LNCaP clone FGC (cell line): Measurements from ENCODE around the gene TXNDC2.

Experiments
- DNase-seq: peaks from one replicate; pipeline ENCODE4 v3.0.0-alpha.2; 2011; ENCODE audit warnings: low read depth
- H3K4me3 ChIP-seq: 2 replicates; pipeline ENCODE4 v1.5.1; 2011; ENCODE audit warnings: mild to moderate bottlenecking, low read depth, low read length, control low read depth
- CTCF ChIP-seq: IDR thresholded peaks from 2 replicates; pipeline ENCODE4 v1.5.1; 2012; ENCODE audit warnings: mild to moderate bottlenecking; ENCODE audit not compliant: control insufficient read depth, insufficient read depth; ENCODE audit errors: extremely low read depth

TXNDC2 gene

GRCh38 chr18:9925795-9926194, 40.0 kb downstream of the TXNDC2 start:
- DNase-seq: no peak
- TF ChIP-seq CTCF: no peak

DNA sequence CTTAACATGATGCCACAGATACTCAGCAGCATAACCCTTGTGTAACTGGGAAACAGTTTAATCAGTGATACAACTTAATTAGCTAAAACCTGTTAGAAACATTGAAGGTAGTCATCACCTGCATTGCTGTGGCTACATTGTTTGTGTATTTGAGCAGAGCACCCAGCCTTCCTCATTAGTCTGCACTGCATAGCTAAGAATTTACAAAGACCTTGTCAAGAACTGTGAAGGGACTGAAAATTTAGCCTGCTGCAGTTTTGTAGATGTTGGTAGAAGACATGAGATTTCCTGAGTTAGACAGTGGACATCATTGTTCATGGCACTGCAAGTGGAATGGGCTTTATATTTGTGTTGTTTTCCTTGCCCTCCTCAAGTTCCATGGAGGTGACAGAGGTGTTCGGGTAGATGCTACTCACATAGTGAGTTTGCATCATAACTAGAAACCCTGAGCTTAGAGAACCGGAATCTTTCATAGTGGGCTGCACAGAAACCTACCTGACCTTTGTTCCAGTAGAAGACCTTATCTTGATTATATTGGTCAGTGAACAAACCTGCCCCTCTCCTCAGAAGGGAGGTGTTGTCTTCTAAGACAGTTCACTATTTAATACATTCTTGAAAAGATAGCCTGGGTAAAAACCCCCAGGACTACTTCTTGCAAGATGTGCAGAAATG, 40.6 kb downstream of the TXNDC2 start:
- no peak for TF ChIP-seq CTCF
- H3K4me3 ChIP-seq: no peak overlapping the region
- no peak for DNase-seq

More at GRCh38 chr18:9925795-9926194, 40.0 kb downstream of the TXNDC2 start:
- H3K4me3 ChIP-seq: no peak overlapping the region

DNA sequence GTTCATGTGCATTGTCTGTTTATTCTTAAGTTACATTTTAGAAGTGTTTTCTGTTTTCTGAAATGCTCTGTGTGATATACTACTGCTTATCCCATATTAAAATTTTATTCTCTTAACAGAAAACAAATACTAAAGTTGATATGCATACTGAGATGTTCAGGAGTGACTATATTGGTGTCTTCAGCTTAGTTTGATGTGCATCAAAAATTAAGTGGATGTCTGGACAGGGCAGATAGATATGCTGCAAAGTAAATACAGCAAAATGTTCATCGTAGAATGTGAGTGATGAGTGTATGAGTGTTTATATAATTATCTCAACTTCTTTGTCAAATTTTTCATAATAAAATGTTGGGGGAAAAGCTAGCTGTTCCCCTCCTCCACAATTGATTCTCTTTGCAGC, 41.2 kb downstream of the TXNDC2 start:
- TF ChIP-seq CTCF: no peak
- H3K4me3 ChIP-seq: no peak overlapping the region
- DNase-seq: no peak

GRCh38 chr18:9927392-9928063, 41.8 kb downstream of the TXNDC2 start:
- no peak for DNase-seq
- no peak for TF ChIP-seq CTCF

DNA sequence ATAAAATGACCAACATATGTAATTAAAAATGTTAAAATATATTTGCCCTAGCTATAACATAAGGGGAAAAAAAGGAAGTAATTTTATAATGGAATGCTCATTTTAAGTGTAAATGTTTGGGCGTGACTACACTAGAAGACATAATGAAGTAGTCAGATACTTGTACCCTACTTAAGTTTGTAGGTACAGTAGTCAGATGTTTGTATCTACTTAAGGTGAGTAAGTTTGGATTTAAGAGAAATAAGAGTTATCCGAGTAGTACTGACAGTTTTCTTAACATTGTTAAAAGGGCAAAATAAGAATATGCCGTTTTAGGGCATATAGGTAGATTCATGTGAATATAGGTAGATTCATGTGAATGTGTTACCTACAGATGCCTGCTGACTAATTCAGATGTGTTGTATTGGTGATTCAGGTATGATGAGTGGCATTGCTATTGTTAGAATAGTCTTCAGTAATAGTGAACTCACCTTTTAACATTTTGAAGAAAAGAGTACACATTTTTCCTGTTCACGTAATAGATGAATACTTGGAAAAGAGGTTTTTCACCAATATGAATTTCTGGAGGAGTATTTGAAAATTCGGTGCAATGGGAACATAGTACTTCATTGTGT, 43.0 kb downstream of the TXNDC2 start:
- H3K4me3 ChIP-seq: no peak overlapping the region
- TF ChIP-seq CTCF: no peak
- DNase-seq: no peak

More at GRCh38 chr18:9927392-9928063, 41.8 kb downstream of the TXNDC2 start:
- H3K4me3 ChIP-seq: no peak overlapping the region

- TF ChIP-seq CTCF: no peak
- no peak overlapping the region for H3K4me3 ChIP-seq
- no peak for DNase-seq
Observed at GRCh38 chr18:9930299-9930884, 44.6 kb downstream of the TXNDC2 start.
